DOHH2 (cell line): ENCODE data around the gene BNIP5.

Experiments
- CTCF ChIP-seq: fragments of 200-600 bp; sonication (generic); IDR thresholded peaks from one replicate; pipeline ENCODE4 v1.5.1; 2014; ENCODE audit warnings: antibody characterized with exemption, mild to moderate bottlenecking, low read depth, low read length; ENCODE audit not compliant: poor library complexity, severe bottlenecking
- EZH2phosphoT487 ChIP-seq: fragments of 200-600 bp; sonication (generic); IDR thresholded peaks from 2 replicates; pipeline ENCODE4 v1.6.1; 2017; ENCODE audit warnings: borderline replicate concordance, mild to moderate bottlenecking, antibody characterized with exemption, low read length, moderate library complexity, mixed read lengths

- TF ChIP-seq CTCF (no peak), EZH2phosphoT487 (no peak)
Observed at GRCh38 chr6:36336208-36336710, 429 bp downstream of the BNIP5 start.
